ENCODE data around the gene MED17.
A peak's percentile ranks its signal among the peaks of the same experiment; 100 is the strongest.
"Not testable (repeated sequence)": the region's sequence is repeated elsewhere in the genome, so short reads cannot be mapped to it uniquely, and the experiment has no call there.

The MED17 gene

GRCh38 chr11:93741882-93742226 lies 42.2 kb upstream of the MED17 start:
- peak overlapping the region; percentile 100 for H3K9ac ChIP-seq (ENCODE audit: low read length)
- H3K9me2 ChIP-seq (replicated peaks; ENCODE audit: insufficient read depth, low read length): no peaks in the 10 kb centered on the region
- peak overlapping the region; percentile 98 for H3K4me3 ChIP-seq (ENCODE audit: insufficient read depth, low read length, poor library complexity, severe bottlenecking)
- peaks cover 39% of the 10 kb centered on the region for H3F3A ChIP-seq (ENCODE audit: insufficient read depth)
- peak overlapping the region; percentile 79 for H3K4me2 ChIP-seq (ENCODE audit: low read depth, low read length, poor library complexity, severe bottlenecking)
- H4K20me1 ChIP-seq (ENCODE audit: low read depth, low read length): peaks cover 30% of the 10 kb centered on the region
- H3K27me3 ChIP-seq (ENCODE audit: low read length): no peaks in the 10 kb centered on the region
- peaks cover 38% of the 10 kb centered on the region for H3K36me3 ChIP-seq (ENCODE audit: low read length)
- H3K9me3 ChIP-seq (ENCODE audit: insufficient read depth, low read length): no peaks in the 10 kb centered on the region
- H2AFZ ChIP-seq (ENCODE audit: low read depth, low read length, severe bottlenecking): peak overlapping the region; percentile 96
- peak overlapping the region; percentile 88 for H3K27ac ChIP-seq (ENCODE audit: low read depth, low read length)
- H3K79me2 ChIP-seq (ENCODE audit: insufficient read depth, low read length): peaks cover 67% of the 10 kb centered on the region
- TF ChIP-seq, protein P1, sequence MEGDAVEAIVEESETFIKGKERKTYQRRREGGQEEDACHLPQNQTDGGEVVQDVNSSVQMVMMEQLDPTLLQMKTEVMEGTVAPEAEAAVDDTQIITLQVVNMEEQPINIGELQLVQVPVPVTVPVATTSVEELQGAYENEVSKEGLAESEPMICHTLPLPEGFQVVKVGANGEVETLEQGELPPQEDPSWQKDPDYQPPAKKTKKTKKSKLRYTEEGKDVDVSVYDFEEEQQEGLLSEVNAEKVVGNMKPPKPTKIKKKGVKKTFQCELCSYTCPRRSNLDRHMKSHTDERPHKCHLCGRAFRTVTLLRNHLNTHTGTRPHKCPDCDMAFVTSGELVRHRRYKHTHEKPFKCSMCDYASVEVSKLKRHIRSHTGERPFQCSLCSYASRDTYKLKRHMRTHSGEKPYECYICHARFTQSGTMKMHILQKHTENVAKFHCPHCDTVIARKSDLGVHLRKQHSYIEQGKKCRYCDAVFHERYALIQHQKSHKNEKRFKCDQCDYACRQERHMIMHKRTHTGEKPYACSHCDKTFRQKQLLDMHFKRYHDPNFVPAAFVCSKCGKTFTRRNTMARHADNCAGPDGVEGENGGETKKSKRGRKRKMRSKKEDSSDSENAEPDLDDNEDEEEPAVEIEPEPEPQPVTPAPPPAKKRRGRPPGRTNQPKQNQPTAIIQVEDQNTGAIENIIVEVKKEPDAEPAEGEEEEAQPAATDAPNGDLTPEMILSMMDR (IDR thresholded peaks at IDR 0.05; ENCODE audit: insufficient read depth, low read length, poor library complexity, severe bottlenecking): no peak
- no peak for TF ChIP-seq EZH2phosphoT487 (conservative IDR thresholded peaks at IDR 0.05; ENCODE audit: low read length)

- no peak overlapping the region for H2AFZ ChIP-seq (ENCODE audit: low read depth, low read length, severe bottlenecking)
- peaks cover 24% of the 10 kb centered on the region for H3F3A ChIP-seq (ENCODE audit: insufficient read depth)
- no peaks in the 10 kb centered on the region for H3K9me2 ChIP-seq (replicated peaks; ENCODE audit: insufficient read depth, low read length)
- peaks cover 53% of the 10 kb centered on the region for H3K79me2 ChIP-seq (ENCODE audit: insufficient read depth, low read length)
- no peak overlapping the region for H3K4me3 ChIP-seq (ENCODE audit: insufficient read depth, low read length, poor library complexity, severe bottlenecking)
- H3K27ac ChIP-seq (ENCODE audit: low read depth, low read length): no peak overlapping the region
- no peak overlapping the region for H3K4me2 ChIP-seq (ENCODE audit: low read depth, low read length, poor library complexity, severe bottlenecking)
- no peak overlapping the region for H3K9ac ChIP-seq (ENCODE audit: low read length)
- H3K27me3 ChIP-seq (ENCODE audit: low read length): no peaks in the 10 kb centered on the region
- peaks cover 16% of the 10 kb centered on the region for H4K20me1 ChIP-seq (ENCODE audit: low read depth, low read length)
- TF ChIP-seq, protein P1 (IDR thresholded peaks at IDR 0.05; ENCODE audit: insufficient read depth, low read length, poor library complexity, severe bottlenecking): no peak
- TF ChIP-seq EZH2phosphoT487 (conservative IDR thresholded peaks at IDR 0.05; ENCODE audit: low read length): no peak
- H3K9me3 ChIP-seq (ENCODE audit: insufficient read depth, low read length): no peaks in the 10 kb centered on the region
- H3K36me3 ChIP-seq (ENCODE audit: low read length): peaks cover 24% of the 10 kb centered on the region
Measured at GRCh38 chr11:93743291-93743690, 40.8 kb upstream of the MED17 start.

- peaks cover 2% of the 10 kb centered on the region for H4K20me1 ChIP-seq (ENCODE audit: low read depth, low read length)
- no peaks in the 10 kb centered on the region for H3K27me3 ChIP-seq (ENCODE audit: low read length)
- H3K9me2 ChIP-seq (replicated peaks; ENCODE audit: insufficient read depth, low read length): no peaks in the 10 kb centered on the region
- H3K27ac ChIP-seq (ENCODE audit: low read depth, low read length): no peak overlapping the region
- H2AFZ ChIP-seq (ENCODE audit: low read depth, low read length, severe bottlenecking): no peak overlapping the region
- H3K9ac ChIP-seq (ENCODE audit: low read length): no peak overlapping the region
- no peaks in the 10 kb centered on the region for H3K9me3 ChIP-seq (ENCODE audit: insufficient read depth, low read length)
- no peak overlapping the region for H3K4me3 ChIP-seq (ENCODE audit: insufficient read depth, low read length, poor library complexity, severe bottlenecking)
- no peak overlapping the region for H3K4me2 ChIP-seq (ENCODE audit: low read depth, low read length, poor library complexity, severe bottlenecking)
- peaks cover 11% of the 10 kb centered on the region for H3K36me3 ChIP-seq (ENCODE audit: low read length)
- TF ChIP-seq, protein P1 (IDR thresholded peaks at IDR 0.05; ENCODE audit: insufficient read depth, low read length, poor library complexity, severe bottlenecking): no peak
- TF ChIP-seq EZH2phosphoT487 (conservative IDR thresholded peaks at IDR 0.05; ENCODE audit: low read length): no peak
- H3K79me2 ChIP-seq (ENCODE audit: insufficient read depth, low read length): peaks cover 40% of the 10 kb centered on the region
- H3F3A ChIP-seq (ENCODE audit: insufficient read depth): peaks cover 11% of the 10 kb centered on the region
Measured at GRCh38 chr11:93744669-93745004, 39.4 kb upstream of the MED17 start.

GRCh38 chr11:93745005-93745755 lies 38.9 kb upstream of the MED17 start:
- H3K27me3 ChIP-seq (ENCODE audit: low read length); H3F3A ChIP-seq (ENCODE audit: insufficient read depth); H2AFZ ChIP-seq (ENCODE audit: low read depth, low read length, severe bottlenecking); H4K20me1 ChIP-seq (ENCODE audit: low read depth, low read length); H3K4me2 ChIP-seq (ENCODE audit: low read depth, low read length, poor library complexity, severe bottlenecking); H3K36me3 ChIP-seq (ENCODE audit: low read length); H3K9me2 ChIP-seq (replicated peaks; ENCODE audit: insufficient read depth, low read length); H3K27ac ChIP-seq (ENCODE audit: low read depth, low read length); H3K4me3 ChIP-seq (ENCODE audit: insufficient read depth, low read length, poor library complexity, severe bottlenecking); H3K9me3 ChIP-seq (ENCODE audit: insufficient read depth, low read length); H3K9ac ChIP-seq (ENCODE audit: low read length): not testable (repeated sequence)
- H3K79me2 ChIP-seq (ENCODE audit: insufficient read depth, low read length): peaks cover 34% of the 10 kb centered on the region

All from SU-DHL-6 (cell line).